Activated CD8-positive, alpha-beta T cell treated with anti-CD3 and anti-CD28 coated beads for 36 hours (primary cell): Measurements from ENCODE around the gene MIA3. TPM values are rescaled to one million over a fixed set of nuclear protein-coding genes. Genes with fewer than 3 reads are reported as not detected.

Experiments
- ATAC-seq: fragments of 200-7000 bp; cut with Tn5 transposase; one replicate; pipeline ENCODE4 v1.10.0; 2021; ENCODE audit warnings: mild to moderate bottlenecking, moderate library complexity
- CTCF ChIA-PET: fragments of 350-600 bp; sonication (Branson Sonifier 250); formaldehyde crosslinking; loops from one replicate; lab custom pipeline; 2021; ENCODE audit warnings: antibody characterized with exemption; lab: Charles Lee
- POLR2A ChIA-PET: fragments of 350-600 bp; sonication (Branson Sonifier 250); formaldehyde crosslinking; loops from one replicate; lab custom pipeline; 2021; ENCODE audit warnings: antibody characterized with exemption; lab: Charles Lee
- DNase-seq: peaks from one replicate; pipeline ENCODE4 v3.0.0-alpha.2; 2020
- H3K27ac Mint-ChIP-seq: one replicate; pipeline ENCODE4 v1.8.0; 2021; ENCODE audit warnings: mild to moderate bottlenecking, mixed read lengths
- H3K27me3 Mint-ChIP-seq: one replicate; pipeline ENCODE4 v1.8.0; 2021; ENCODE audit warnings: mixed read lengths
- H3K36me3 Mint-ChIP-seq: one replicate; pipeline ENCODE4 v1.8.0; 2021; ENCODE audit warnings: low read depth, mixed read lengths
- H3K4me1 Mint-ChIP-seq: one replicate; pipeline ENCODE4 v1.8.0; 2021; ENCODE audit warnings: low read depth, mixed read lengths
- H3K4me3 Mint-ChIP-seq: one replicate; pipeline ENCODE4 v1.8.0; 2021; ENCODE audit warnings: mild to moderate bottlenecking, moderate library complexity, mixed read lengths
- H3K9me3 Mint-ChIP-seq: one replicate; pipeline ENCODE4 v1.8.0; 2021; ENCODE audit warnings: mixed read lengths
- intact Hi-C: fragments of 100-400 bp; cut with micrococcal nuclease; formaldehyde crosslinking; loops from one replicate; pipeline ENCODE4 v1.10.0; 2022
- total RNA-seq, 2 experiments: library from RNA; stranded (reverse); gene quantifications; one replicate each; pipeline ENCODE4 v1.2.3, GENCODE V29; 2021
- TF ChIP-seq, protein P1 (sequence below): fragments of 200-600 bp; IDR thresholded peaks from one replicate; pipeline ENCODE4 v1.8.0; 2022; ENCODE audit warnings: antibody characterized with exemption, mild to moderate bottlenecking

The MIA3 gene, protein sequence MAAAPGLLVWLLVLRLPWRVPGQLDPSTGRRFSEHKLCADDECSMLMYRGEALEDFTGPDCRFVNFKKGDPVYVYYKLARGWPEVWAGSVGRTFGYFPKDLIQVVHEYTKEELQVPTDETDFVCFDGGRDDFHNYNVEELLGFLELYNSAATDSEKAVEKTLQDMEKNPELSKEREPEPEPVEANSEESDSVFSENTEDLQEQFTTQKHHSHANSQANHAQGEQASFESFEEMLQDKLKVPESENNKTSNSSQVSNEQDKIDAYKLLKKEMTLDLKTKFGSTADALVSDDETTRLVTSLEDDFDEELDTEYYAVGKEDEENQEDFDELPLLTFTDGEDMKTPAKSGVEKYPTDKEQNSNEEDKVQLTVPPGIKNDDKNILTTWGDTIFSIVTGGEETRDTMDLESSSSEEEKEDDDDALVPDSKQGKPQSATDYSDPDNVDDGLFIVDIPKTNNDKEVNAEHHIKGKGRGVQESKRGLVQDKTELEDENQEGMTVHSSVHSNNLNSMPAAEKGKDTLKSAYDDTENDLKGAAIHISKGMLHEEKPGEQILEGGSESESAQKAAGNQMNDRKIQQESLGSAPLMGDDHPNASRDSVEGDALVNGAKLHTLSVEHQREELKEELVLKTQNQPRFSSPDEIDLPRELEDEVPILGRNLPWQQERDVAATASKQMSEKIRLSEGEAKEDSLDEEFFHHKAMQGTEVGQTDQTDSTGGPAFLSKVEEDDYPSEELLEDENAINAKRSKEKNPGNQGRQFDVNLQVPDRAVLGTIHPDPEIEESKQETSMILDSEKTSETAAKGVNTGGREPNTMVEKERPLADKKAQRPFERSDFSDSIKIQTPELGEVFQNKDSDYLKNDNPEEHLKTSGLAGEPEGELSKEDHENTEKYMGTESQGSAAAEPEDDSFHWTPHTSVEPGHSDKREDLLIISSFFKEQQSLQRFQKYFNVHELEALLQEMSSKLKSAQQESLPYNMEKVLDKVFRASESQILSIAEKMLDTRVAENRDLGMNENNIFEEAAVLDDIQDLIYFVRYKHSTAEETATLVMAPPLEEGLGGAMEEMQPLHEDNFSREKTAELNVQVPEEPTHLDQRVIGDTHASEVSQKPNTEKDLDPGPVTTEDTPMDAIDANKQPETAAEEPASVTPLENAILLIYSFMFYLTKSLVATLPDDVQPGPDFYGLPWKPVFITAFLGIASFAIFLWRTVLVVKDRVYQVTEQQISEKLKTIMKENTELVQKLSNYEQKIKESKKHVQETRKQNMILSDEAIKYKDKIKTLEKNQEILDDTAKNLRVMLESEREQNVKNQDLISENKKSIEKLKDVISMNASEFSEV (N-terminal part only)
- 10 to 100 TPM; 43.1 to 44.1 TPM for total RNA-seq

DNA sequence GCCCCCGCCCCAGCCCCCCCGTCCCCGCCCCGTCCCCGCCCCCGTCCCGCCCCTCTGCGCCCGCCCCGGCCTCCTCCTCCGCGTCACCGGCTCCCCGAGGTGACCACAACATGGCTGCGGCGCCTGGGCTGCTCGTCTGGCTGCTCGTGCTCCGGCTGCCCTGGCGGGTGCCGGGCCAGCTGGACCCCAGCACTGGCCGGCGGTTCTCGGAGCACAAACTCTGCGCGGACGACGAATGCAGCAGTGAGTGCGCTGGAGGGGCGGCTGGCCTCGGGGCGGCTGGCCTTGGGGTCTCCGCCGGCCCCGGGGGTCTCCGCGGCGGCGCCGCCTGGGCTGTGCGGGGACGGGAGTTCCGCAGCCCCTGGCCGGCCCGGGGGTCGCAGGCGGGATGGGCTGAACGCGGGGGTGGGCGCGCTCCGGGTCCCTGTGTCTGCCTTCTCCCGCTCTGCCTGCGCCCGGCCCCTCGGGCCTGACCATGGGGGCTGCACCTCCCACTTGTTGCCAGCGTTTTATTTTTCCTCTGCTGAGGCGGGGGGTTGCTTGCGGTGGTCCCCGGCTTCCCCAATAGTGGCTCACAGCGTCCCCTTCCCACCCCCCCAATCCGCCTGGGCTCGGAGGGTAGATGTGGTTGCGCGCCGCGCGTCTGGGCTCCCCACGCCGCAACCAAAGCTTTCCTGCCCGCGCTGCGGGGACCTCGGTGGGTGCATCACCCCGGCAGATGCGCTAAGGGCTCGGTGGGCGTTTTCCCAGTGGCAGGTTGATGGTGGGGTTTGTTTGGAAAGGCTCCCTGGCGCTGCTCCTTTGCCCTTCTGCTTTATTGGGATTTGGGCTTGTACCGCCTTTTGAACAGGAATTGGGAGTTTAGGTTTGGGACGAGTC lies at the start of gene MIA3:
Gene MIA3 (plus strand): TSS at position 97 of the 879 bp plus-strand sequence. CDS start 14 bp downstream, at position 111.
- peaks cover 13% of the 10 kb centered on the region for H3K27me3 Mint-ChIP-seq
- no peaks in the 10 kb centered on the region for H3K9me3 Mint-ChIP-seq
- ChIA-PET CTCF (interaction anchor here (5.0 kb wide), 1 partner anchor 15 kb away, joined by 35 read pairs; no protein-coding TSS in a partner anchor), POLR2A (interaction anchor here (1.2 to 2.1 kb wide), 2 partner anchors 17 to 35 kb away, joined by 3 to 5 read pairs; no protein-coding TSS in a partner anchor)
- TF ChIP-seq, protein P1, sequence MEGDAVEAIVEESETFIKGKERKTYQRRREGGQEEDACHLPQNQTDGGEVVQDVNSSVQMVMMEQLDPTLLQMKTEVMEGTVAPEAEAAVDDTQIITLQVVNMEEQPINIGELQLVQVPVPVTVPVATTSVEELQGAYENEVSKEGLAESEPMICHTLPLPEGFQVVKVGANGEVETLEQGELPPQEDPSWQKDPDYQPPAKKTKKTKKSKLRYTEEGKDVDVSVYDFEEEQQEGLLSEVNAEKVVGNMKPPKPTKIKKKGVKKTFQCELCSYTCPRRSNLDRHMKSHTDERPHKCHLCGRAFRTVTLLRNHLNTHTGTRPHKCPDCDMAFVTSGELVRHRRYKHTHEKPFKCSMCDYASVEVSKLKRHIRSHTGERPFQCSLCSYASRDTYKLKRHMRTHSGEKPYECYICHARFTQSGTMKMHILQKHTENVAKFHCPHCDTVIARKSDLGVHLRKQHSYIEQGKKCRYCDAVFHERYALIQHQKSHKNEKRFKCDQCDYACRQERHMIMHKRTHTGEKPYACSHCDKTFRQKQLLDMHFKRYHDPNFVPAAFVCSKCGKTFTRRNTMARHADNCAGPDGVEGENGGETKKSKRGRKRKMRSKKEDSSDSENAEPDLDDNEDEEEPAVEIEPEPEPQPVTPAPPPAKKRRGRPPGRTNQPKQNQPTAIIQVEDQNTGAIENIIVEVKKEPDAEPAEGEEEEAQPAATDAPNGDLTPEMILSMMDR = no peak
- DNase-seq (peak; percentile 82), ATAC-seq (peak; percentile 46)
- H3K27ac Mint-ChIP-seq = peak within 1 kb of the TSS; percentile 90
- peaks cover 14% of the 10 kb centered on the region for H3K36me3 Mint-ChIP-seq
- intact Hi-C loops = no loop called here
- H3K4me3 Mint-ChIP-seq = peak within 1 kb of the TSS; percentile 83
- peaks cover 25% of the 10 kb centered on the region for H3K4me1 Mint-ChIP-seq

DNA sequence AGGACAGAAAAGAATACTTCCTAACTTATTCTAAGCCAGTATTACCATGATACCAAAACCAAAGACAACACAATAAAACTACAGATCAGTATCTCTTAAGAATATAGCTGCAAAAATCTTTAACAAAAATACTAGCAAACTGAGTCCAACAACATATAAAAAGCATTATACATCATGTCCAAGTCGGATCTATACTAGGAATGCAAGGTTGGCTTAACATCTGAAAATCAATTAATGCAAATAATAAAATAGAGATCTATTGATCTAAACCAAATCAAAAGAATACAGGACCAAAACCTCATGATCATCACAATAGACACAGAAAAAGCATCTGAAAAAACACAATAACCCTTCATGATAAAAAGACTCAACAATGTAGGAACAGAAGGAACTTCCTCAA lies 47.1 kb upstream of the MIA3 start:
- Mint-ChIP-seq H3K4me1 (no peaks in the 10 kb centered on the region), H3K36me3 (peaks cover 49% of the 10 kb centered on the region), H3K27me3 (no peaks in the 10 kb centered on the region), H3K27ac (no peak overlapping the region), H3K9me3 (peaks cover 5% of the 10 kb centered on the region), H3K4me3 (no peak overlapping the region)
- ATAC-seq = no peak
- POLR2A ChIA-PET = no interaction called here
- no peak for DNase-seq
- TF ChIP-seq, protein P1 = no peak
- intact Hi-C loops = no loop called here
- CTCF ChIA-PET = no interaction called here

DNA sequence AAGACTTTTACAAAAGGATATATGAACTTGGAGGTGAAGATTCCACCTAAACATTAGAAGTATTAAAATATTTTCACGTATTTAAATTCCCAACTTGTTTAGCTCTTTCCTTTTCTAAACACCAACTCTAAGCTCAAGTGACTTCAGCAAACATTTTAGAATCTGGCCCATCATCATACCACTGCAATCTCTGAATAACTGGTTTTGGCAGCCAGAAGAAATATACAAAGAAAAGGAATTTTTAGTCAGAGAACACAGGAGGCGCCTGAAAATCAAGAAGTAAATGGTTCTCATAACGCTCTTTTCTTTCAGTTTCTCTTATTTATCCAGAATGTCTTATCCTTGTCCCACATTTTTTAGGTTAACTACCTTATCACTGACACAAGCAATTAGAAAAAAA lies 38.6 kb upstream of the MIA3 start:
- CTCF ChIA-PET = interaction anchor here (1.1 to 2.3 kb wide), 2 partner anchors 11 to 55 kb away, joined by 3 to 9 read pairs; partner anchors contain the start of gene TAF1A
- no peaks in the 10 kb centered on the region for H3K9me3 Mint-ChIP-seq

More for the DNA sequence above, 38.6 kb upstream of the MIA3 start:
- Mint-ChIP-seq H3K27me3 (no peaks in the 10 kb centered on the region), H3K36me3 (peaks cover 64% of the 10 kb centered on the region), H3K4me1 (peaks cover 11% of the 10 kb centered on the region), H3K27ac (no peak overlapping the region), H3K4me3 (no peak overlapping the region)
- ATAC-seq (no peak), DNase-seq (no peak)
- POLR2A ChIA-PET = no interaction called here
- TF ChIP-seq, protein P1 = no peak
- intact Hi-C loops = no loop called here
